ENCODE results near the gene OXSR1.
"Not testable (repeated sequence)": the region's sequence is repeated elsewhere in the genome, so short reads cannot be mapped to it uniquely, and the experiment has no call there.

OXSR1 gene

GRCh38 chr3:38271553-38271952, 106.2 kb downstream of the OXSR1 start:
- DNase-seq (ENCODE audit: low read depth): no peak

GRCh38 chr3:38274864-38275649, 109.7 kb downstream of the OXSR1 start:
- no peak for DNase-seq (ENCODE audit: low read depth)

GRCh38 chr3:38275658-38276057, 110.3 kb downstream of the OXSR1 start:
- DNase-seq (ENCODE audit: low read depth): no peak

- DNase-seq (ENCODE audit: low read depth): no peak
Measured at GRCh38 chr3:38276081-38276916, 111.0 kb downstream of the OXSR1 start.

- no peak for DNase-seq (ENCODE audit: low read depth)
Measured at GRCh38 chr3:38276917-38277630, 111.7 kb downstream of the OXSR1 start.

- no peak for DNase-seq (ENCODE audit: low read depth)
Measured at GRCh38 chr3:38278841-38279240, 113.5 kb downstream of the OXSR1 start.

- no peak for DNase-seq (ENCODE audit: low read depth)
Measured at GRCh38 chr3:38281895-38282686, 116.8 kb downstream of the OXSR1 start, which contains the start of gene SLC22A14. Gene SLC22A14 (plus strand): TSS chr3:38282294. CDS start chr3:38306027, 23,733 bp downstream.

GRCh38 chr3:38283810-38284755, 118.7 kb downstream of the OXSR1 start:
- no peak for DNase-seq (ENCODE audit: low read depth)

- DNase-seq (ENCODE audit: low read depth): no peak
Measured at GRCh38 chr3:38284756-38285150, 119.4 kb downstream of the OXSR1 start.

GRCh38 chr3:38289286-38290217, 124.2 kb downstream of the OXSR1 start:
- not testable (repeated sequence) for DNase-seq (ENCODE audit: low read depth)

- DNase-seq (ENCODE audit: low read depth): not testable (repeated sequence)
Measured at GRCh38 chr3:38297053-38297452, 131.7 kb downstream of the OXSR1 start.

GRCh38 chr3:38297537-38297936, 132.2 kb downstream of the OXSR1 start:
- no peak for DNase-seq (ENCODE audit: low read depth)

- no peak for DNase-seq (ENCODE audit: low read depth)
Measured at GRCh38 chr3:38297947-38298711, 132.8 kb downstream of the OXSR1 start.
